GM23248 (cell line): ENCODE results near the gene XIRP2.
"Not testable (repeated sequence)": the region's sequence is repeated elsewhere in the genome, so short reads cannot be mapped to it uniquely, and the experiment has no call there.

Source experiments
- EZH2 ChIP-seq: fragments of 200-600 bp; sonication (generic); IDR thresholded peaks from 2 replicates; pipeline ENCODE4 v1.6.1; 2018; ENCODE audit warnings: antibody characterized with exemption, mild to moderate bottlenecking; ENCODE audit not compliant: insufficient read depth, poor library complexity, severe bottlenecking
- EZH2phosphoT487 ChIP-seq: fragments of 200-600 bp; sonication (generic); IDR thresholded peaks from 2 replicates; pipeline ENCODE4 v1.6.1; 2018; ENCODE audit warnings: antibody characterized with exemption, moderate library complexity, mild to moderate bottlenecking, low read depth; ENCODE audit not compliant: insufficient read depth

DNA sequence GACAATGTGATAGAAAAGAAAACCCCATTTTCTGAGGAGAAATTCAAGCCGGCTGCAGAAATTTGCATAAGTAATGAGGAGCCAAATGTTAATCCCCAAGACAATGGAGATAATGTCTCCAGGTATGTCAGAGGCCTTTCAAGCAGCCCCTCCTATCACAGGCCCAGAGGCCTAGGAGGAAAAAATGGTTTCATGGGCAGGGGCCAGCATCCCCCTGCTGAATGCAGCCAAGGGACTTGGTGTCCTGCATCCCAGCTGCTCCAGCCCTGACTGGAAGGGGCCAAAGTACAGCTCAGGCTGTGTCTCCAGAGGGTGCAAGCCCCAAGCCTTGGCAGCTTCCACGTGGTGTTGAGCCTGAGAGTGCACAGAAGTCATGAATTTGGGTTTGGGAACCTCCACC is 380.0 kb downstream of the XIRP2 start:
- TF ChIP-seq EZH2, EZH2phosphoT487: not testable (repeated sequence)
